Body of pancreas (tissue), 4 donors: ENCODE data around the gene MRPS27. TPM values are rescaled to one million over a fixed set of nuclear protein-coding genes. Genes with fewer than 3 reads are reported as not detected.

Source experiments
- ATAC-seq: fragments of 150-250 bp; one replicate; pipeline ENCODE4 v1.9.1; 2016
- DNase-seq, 4 donors: peaks; one replicate each; pipeline ENCODE4 v3.0.0-alpha.2; 2019
- H3K27ac ChIP-seq, 4 donors: fragments of 200-600 bp; sonication (generic); 1 replicate in 3 of 4; 2 replicates in 1 of 4; pipeline versions ENCODE4 v1.5.1 to v1.6.1; 2016 to 2019; ENCODE audit warnings: mild to moderate bottlenecking in 1 of 4, mixed read lengths in 1 of 4, moderate library complexity in 1 of 4
- H3K27me3 ChIP-seq, 2 donors: fragments of 200-600 bp; sonication (generic); one replicate each; pipeline ENCODE4 v1.6.0; 2016; ENCODE audit warnings: mild to moderate bottlenecking in 1 of 2
- H3K36me3 ChIP-seq, 2 donors: fragments of 200-600 bp; sonication (generic); replicated peaks in 1 of 2; 2 replicates each; pipeline ENCODE4 v1.5.1; 2016; ENCODE audit warnings: low read depth in 2 of 2; ENCODE audit not compliant: insufficient read depth in 1 of 2
- H3K4me1 ChIP-seq: fragments of 200-600 bp; sonication (generic); one replicate; pipeline ENCODE4 v1.6.0; 2016
- H3K4me3 ChIP-seq, 2 donors: fragments of 200-600 bp; sonication (generic); 1 replicate in 1 of 2; 2 replicates in 1 of 2; pipeline ENCODE4 v1.5.1; 2016 to 2019
- H3K9me3 ChIP-seq, 3 donors: fragments of 200-600 bp; sonication (generic); 1 replicate in 2 of 3; 2 replicates in 1 of 3; pipeline ENCODE4 v1.5.1; 2016
- CTCF ChIP-seq, 7 experiments: fragments of 450-650 bp in 4 of 7; fragments of 200-600 bp in 3 of 7; sonication (generic) in 3 of 7; IDR thresholded peaks; one replicate each; pipeline ENCODE4 v1.5.1; 2016 to 2019; ENCODE audit warnings: antibody characterized with exemption in 7 of 7
- POLR2A ChIP-seq, 3 donors: fragments of 450-650 bp; IDR thresholded peaks; one replicate each; pipeline ENCODE4 v1.6.1; 2016; ENCODE audit warnings: antibody characterized with exemption in 3 of 3, mild to moderate bottlenecking in 2 of 3
- WGBS, 2 donors: methylation state at CpG; one replicate each; pipeline ENCODE4 v1.1.5; 2017; 5-methylcytosine and 5-hydroxymethylcytosine counted together
- intact Hi-C: fragments of 100-400 bp; cut with DNase I; formaldehyde crosslinking; loops from one replicate; pipeline ENCODE4 v1.15.1; 2023
- total RNA-seq, 2 donors: library from RNA; depleted of rRNA; stranded (reverse); fragments of >200 nt; gene quantifications; one replicate each; pipeline ENCODE4 v1.1.0, GENCODE V29; 2016

The MRPS27 gene
- total RNA-seq, 2 donors from 2014 or later, result 25.4 to 52.7 TPM

GRCh38 chr5:72206994-72207393, 113.0 kb downstream of the MRPS27 start:
- TF ChIP-seq POLR2A (IDR thresholded peaks at IDR 0.05), result no peak
- TF ChIP-seq CTCF (IDR thresholded peaks at IDR 0.05), result no peak
- peaks cover 15% of the 10 kb centered on the region for H3K4me1 ChIP-seq
- 46 to 49% methylated on average over 3 of the region's 3 CpGs for WGBS, 2 donors
- intact Hi-C loops, result no loop called here
- no peak for DNase-seq
- no peaks in the 10 kb centered on the region for H3K9me3 ChIP-seq
- no peaks in the 10 kb centered on the region for H3K27me3 ChIP-seq
- ATAC-seq, result no peak
- no peak overlapping the region for H3K27ac ChIP-seq
- H3K4me3 ChIP-seq, result no peak overlapping the region
- H3K36me3 ChIP-seq, result no peaks in the 10 kb centered on the region

- DNase-seq (no peak), ATAC-seq (no peak)
- Histone ChIP-seq H3K27ac (no peak overlapping the region), H3K9me3 (no peaks in the 10 kb centered on the region), H3K4me3 (no peak overlapping the region), H3K27me3 (no peaks in the 10 kb centered on the region), H3K4me1 (peaks cover 13% of the 10 kb centered on the region), H3K36me3 (no peaks in the 10 kb centered on the region)
- intact Hi-C loops, result no loop called here
- no peak for TF ChIP-seq CTCF (IDR thresholded peaks at IDR 0.05)
- no peak for TF ChIP-seq POLR2A (IDR thresholded peaks at IDR 0.05)
- 85 to 87% methylated on average over 3 of the region's 3 CpGs for WGBS, 2 donors
Observed at GRCh38 chr5:72206160-72206559, 113.9 kb downstream of the MRPS27 start.

- H3K27me3 ChIP-seq, result no peaks in the 10 kb centered on the region
- ATAC-seq (no peak), DNase-seq (no peak)
- no peak overlapping the region for H3K27ac ChIP-seq
- H3K4me1 ChIP-seq, result peaks cover 7% of the 10 kb centered on the region
- no peak overlapping the region for H3K4me3 ChIP-seq
- H3K36me3 ChIP-seq, result no peaks in the 10 kb centered on the region
- TF ChIP-seq CTCF (IDR thresholded peaks at IDR 0.05), result no peak
- intact Hi-C loops, result no loop called here
- WGBS, 2 donors, result 95 to 96% methylated on average over 3 of the region's 3 CpGs
- no peaks in the 10 kb centered on the region for H3K9me3 ChIP-seq
Observed at GRCh38 chr5:72205431-72206009, 114.5 kb downstream of the MRPS27 start.

- Histone ChIP-seq H3K9me3 (no peaks in the 10 kb centered on the region), H3K4me1 (peaks cover 5% of the 10 kb centered on the region), H3K36me3 (no peaks in the 10 kb centered on the region), H3K27me3 (no peaks in the 10 kb centered on the region), H3K27ac (no peak overlapping the region), H3K4me3 (no peak overlapping the region)
- ATAC-seq (no peak), DNase-seq (no peak)
- TF ChIP-seq CTCF (IDR thresholded peaks at IDR 0.05), result no peak
- TF ChIP-seq POLR2A (IDR thresholded peaks at IDR 0.05), result no peak
- WGBS, 2 donors, result 83 to 95% methylated on average over 1 of the region's 1 CpG
- intact Hi-C loops, result no loop called here
Observed at GRCh38 chr5:72204946-72205345, 115.1 kb downstream of the MRPS27 start.

GRCh38 chr5:72203251-72203845, 116.7 kb downstream of the MRPS27 start:
- no peak overlapping the region for H3K4me3 ChIP-seq
- H3K4me1 ChIP-seq, result peaks cover 5% of the 10 kb centered on the region
- no peaks in the 10 kb centered on the region for H3K36me3 ChIP-seq
- no peaks in the 10 kb centered on the region for H3K27me3 ChIP-seq
- intact Hi-C loops, result no loop called here
- 80 to 81% methylated on average over 7 to 8 of the region's 8 CpGs for WGBS, 2 donors
- DNase-seq, result no peak
- no peak overlapping the region for H3K27ac ChIP-seq
- TF ChIP-seq CTCF (IDR thresholded peaks at IDR 0.05) (no peak), POLR2A (IDR thresholded peaks at IDR 0.05) (no peak)
- no peaks in the 10 kb centered on the region for H3K9me3 ChIP-seq
- no peak for ATAC-seq
